Liver (tissue), 9 donors: ENCODE results near the gene CELA2A. TPM values are rescaled to one million over a fixed set of nuclear protein-coding genes. Genes with fewer than 3 reads are reported as not detected.

ENCODE experiments used
- DNase-seq: peaks from one replicate; pipeline ENCODE4 v3.0.0-alpha.2; 2017; ENCODE audit warnings: low spot score
- H3K27ac ChIP-seq, 2 donors: one replicate each; pipeline ENCODE4 v1.7.0; 2013; ENCODE audit warnings: inconsistent platforms in 2 of 2, low read length in 2 of 2, control low read depth in 1 of 2, low read depth in 1 of 2, mild to moderate bottlenecking in 1 of 2
- H3K27me3 ChIP-seq, 4 donors: one replicate each; pipeline versions ENCODE4 v1.6.1 to v1.7.0; 2013; ENCODE audit warnings: low read length in 3 of 4, inconsistent platforms in 1 of 4, mild to moderate bottlenecking in 1 of 4, moderate library complexity in 1 of 4; ENCODE audit not compliant: control insufficient read depth in 4 of 4, insufficient read depth in 4 of 4
- H3K36me3 ChIP-seq, 4 donors: one replicate each; pipeline versions ENCODE4 v1.6.1 to v1.7.0; 2013; ENCODE audit warnings: low read length in 3 of 4, mild to moderate bottlenecking in 3 of 4, low read depth in 1 of 4, moderate library complexity in 1 of 4; ENCODE audit not compliant: control insufficient read depth in 4 of 4, insufficient read depth in 3 of 4
- H3K4me1 ChIP-seq, 4 donors: one replicate each; pipeline versions ENCODE4 v1.6.1 to v1.7.0; 2013; ENCODE audit warnings: low read length in 3 of 4, mild to moderate bottlenecking in 3 of 4, moderate library complexity in 1 of 4; ENCODE audit not compliant: control insufficient read depth in 4 of 4, insufficient read depth in 4 of 4
- H3K4me3 ChIP-seq, 3 donors: one replicate each; pipeline versions ENCODE4 v1.6.1 to v1.7.0; 2013; ENCODE audit warnings: low read length in 3 of 3, control low read depth in 1 of 3, low read depth in 1 of 3, mild to moderate bottlenecking in 1 of 3
- H3K9ac ChIP-seq, 2 donors: one replicate each; pipeline ENCODE4 v1.7.0; 2013; ENCODE audit warnings: low read length in 2 of 2, mild to moderate bottlenecking in 2 of 2, moderate library complexity in 2 of 2, control low read depth in 1 of 2, low read depth in 1 of 2
- H3K9me3 ChIP-seq, 4 donors: one replicate each; pipeline versions ENCODE4 v1.6.1 to v1.7.0; 2013; ENCODE audit warnings: low read length in 3 of 4; ENCODE audit not compliant: control insufficient read depth in 4 of 4
- EGR1 ChIP-seq, 2 donors: IDR thresholded peaks; 2 replicates each; pipeline ENCODE4 v1.6.1; 2016 to 2018; ENCODE audit warnings: antibody characterized with exemption in 2 of 2, low read depth in 2 of 2
- FOXA1 ChIP-seq: IDR thresholded peaks from 2 replicates; pipeline ENCODE4 v1.6.1; 2016; ENCODE audit warnings: antibody characterized with exemption
- FOXA2 ChIP-seq: IDR thresholded peaks from 2 replicates; pipeline ENCODE4 v1.6.1; 2016; ENCODE audit warnings: antibody characterized with exemption
- HNF4A ChIP-seq, 2 donors: conservative IDR thresholded peaks; 2 replicates each; pipeline ENCODE4 v1.6.1; 2016; ENCODE audit warnings: antibody characterized with exemption in 2 of 2, mild to moderate bottlenecking in 2 of 2
- HNF4G ChIP-seq: IDR thresholded peaks from 2 replicates; pipeline ENCODE4 v1.6.1; 2016; ENCODE audit warnings: antibody characterized with exemption
- JUND ChIP-seq, 2 donors: IDR thresholded peaks; 2 replicates each; pipeline ENCODE4 v1.6.1; 2016; ENCODE audit warnings: antibody characterized with exemption in 2 of 2
- NR2F2 ChIP-seq: IDR thresholded peaks from 2 replicates; pipeline ENCODE4 v1.6.1; 2016; ENCODE audit warnings: antibody characterized with exemption
- RAD21 ChIP-seq, 2 donors: IDR thresholded peaks; 2 replicates each; pipeline ENCODE4 v1.6.1; 2016; ENCODE audit warnings: antibody characterized with exemption in 2 of 2, mild to moderate bottlenecking in 2 of 2
- RXRA ChIP-seq, 2 donors: IDR thresholded peaks; 2 replicates each; pipeline ENCODE4 v1.6.1; 2017 to 2018; ENCODE audit warnings: antibody characterized with exemption in 2 of 2, mild to moderate bottlenecking in 1 of 2
- TAF1 ChIP-seq: conservative IDR thresholded peaks from 2 replicates; pipeline ENCODE4 v1.6.1; 2016; ENCODE audit warnings: antibody characterized with exemption, mild to moderate bottlenecking
- YY1 ChIP-seq: IDR thresholded peaks from 2 replicates; pipeline ENCODE4 v1.6.1; 2016; ENCODE audit warnings: antibody characterized with exemption, mild to moderate bottlenecking
- WGBS: extraction: QIAGEN DNeasy Blood & Tissue Kit; methylation state at CpG from one replicate; pipeline ENCODE4 v1.1.7; 2013; 5-methylcytosine and 5-hydroxymethylcytosine counted together
- polyA plus RNA-seq, 2 donors: library from polyadenylated mRNA; stranded (reverse) in 1 of 2; unstranded in 1 of 2; fragments of 200-250 nt in 1 of 2; fragments of >200 nt in 1 of 2; fragmentation: Nextera tagmentation in 1 of 2; extraction: Ambion mirVana in 1 of 2; gene quantifications; one replicate each; pipeline versions ENCODE4 v1.2.1 to v1.2.3, GENCODE V29; 2013 to 2015
- total RNA-seq, 2 donors: library from RNA; depleted of rRNA; stranded (reverse); fragments of >200 nt; gene quantifications; one replicate each; pipeline ENCODE4 v1.2.3, GENCODE V29; 2014
- TF ChIP-seq, protein P1 (sequence below): fragments of 150-350 bp; IDR thresholded peaks from 2 replicates; pipeline ENCODE4 v1.5.1; 2017; ENCODE audit warnings: improper control_type of control experiment, low read depth, low read length; ENCODE audit not compliant: missing input control
- TF ChIP-seq, protein P2 (sequence below): IDR thresholded peaks from 2 replicates; pipeline ENCODE4 v1.6.1; 2016; ENCODE audit warnings: antibody characterized with exemption
- TF ChIP-seq, protein P3 (sequence below): IDR thresholded peaks from 2 replicates; pipeline ENCODE4 v1.6.1; 2016; ENCODE audit warnings: antibody characterized with exemption
- TF ChIP-seq, protein P4 (sequence below): IDR thresholded peaks from 2 replicates; pipeline ENCODE4 v1.6.1; 2016; ENCODE audit warnings: antibody characterized with exemption
- donor health status: healthy.
- donor health status: healthy.
- donor health status: healthy.
- donor health status: healthy.
- donor health status: healthy.

Gene CELA2A
- total and polyA plus RNA-seq, 4 donors: not detected

DNA sequence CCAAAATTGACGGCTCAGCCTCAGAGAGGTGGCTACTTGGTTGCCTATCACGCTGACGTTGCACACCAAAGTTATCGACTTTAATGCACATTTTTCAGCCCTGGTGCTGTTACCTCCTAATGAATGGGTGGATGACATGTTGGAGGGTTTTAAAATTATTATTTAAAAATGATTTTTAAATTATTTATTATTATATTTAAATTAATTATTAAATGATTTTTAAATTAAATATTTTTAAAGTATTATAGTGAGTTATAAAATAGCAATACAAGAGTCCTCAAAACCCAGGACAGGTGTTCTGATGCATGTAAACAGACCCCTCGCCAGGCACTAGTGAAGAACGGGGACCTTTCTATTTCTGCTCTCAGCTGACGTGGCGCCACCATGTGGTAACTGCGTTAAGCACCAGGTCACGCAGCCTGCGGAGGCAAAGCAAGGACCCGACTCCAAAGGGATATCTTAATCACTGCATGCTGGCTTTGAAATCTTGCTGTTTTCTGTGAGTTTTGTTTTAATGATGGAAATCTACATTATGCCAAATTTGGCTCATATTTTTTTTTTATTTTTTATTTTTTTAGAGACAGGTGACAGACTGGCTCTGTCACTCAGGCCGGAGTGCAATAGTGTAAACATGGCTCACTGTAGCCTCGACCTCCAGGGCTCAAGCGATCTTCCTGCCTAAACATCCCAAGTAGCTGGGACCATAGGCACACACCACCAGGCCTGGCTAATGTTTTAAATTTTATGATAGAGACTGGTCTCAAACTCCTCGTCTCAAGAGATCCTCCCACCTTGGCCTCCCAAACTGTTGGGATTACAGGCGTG, 44.9 kb downstream of the CELA2A start:
- peak; percentile 64 for DNase-seq
- H3K27me3 ChIP-seq: no peaks in the 10 kb centered on the region
- H3K9ac ChIP-seq: no peak overlapping the region
- TF ChIP-seq, protein P1, sequence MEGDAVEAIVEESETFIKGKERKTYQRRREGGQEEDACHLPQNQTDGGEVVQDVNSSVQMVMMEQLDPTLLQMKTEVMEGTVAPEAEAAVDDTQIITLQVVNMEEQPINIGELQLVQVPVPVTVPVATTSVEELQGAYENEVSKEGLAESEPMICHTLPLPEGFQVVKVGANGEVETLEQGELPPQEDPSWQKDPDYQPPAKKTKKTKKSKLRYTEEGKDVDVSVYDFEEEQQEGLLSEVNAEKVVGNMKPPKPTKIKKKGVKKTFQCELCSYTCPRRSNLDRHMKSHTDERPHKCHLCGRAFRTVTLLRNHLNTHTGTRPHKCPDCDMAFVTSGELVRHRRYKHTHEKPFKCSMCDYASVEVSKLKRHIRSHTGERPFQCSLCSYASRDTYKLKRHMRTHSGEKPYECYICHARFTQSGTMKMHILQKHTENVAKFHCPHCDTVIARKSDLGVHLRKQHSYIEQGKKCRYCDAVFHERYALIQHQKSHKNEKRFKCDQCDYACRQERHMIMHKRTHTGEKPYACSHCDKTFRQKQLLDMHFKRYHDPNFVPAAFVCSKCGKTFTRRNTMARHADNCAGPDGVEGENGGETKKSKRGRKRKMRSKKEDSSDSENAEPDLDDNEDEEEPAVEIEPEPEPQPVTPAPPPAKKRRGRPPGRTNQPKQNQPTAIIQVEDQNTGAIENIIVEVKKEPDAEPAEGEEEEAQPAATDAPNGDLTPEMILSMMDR: peak; percentile 31
- TF ChIP-seq EGR1 (IDR thresholded peaks at IDR 0.05; ENCODE audit: low read depth in 2 of 2) (no peak), HNF4A (conservative IDR thresholded peaks at IDR 0.05) (no peak), RAD21 (IDR thresholded peaks at IDR 0.05) (peak; percentile 16 to 64), HNF4G (no peak)
- 77% methylated on average over 17 of the region's 17 CpGs for WGBS
- no peaks in the 10 kb centered on the region for H3K9me3 ChIP-seq
- no peak overlapping the region for H3K27ac ChIP-seq
- peaks cover 6 to 31% (median 11%) of the 10 kb centered on the region in 4 donors for H3K36me3 ChIP-seq
- H3K4me3 ChIP-seq: no peak overlapping the region
- H3K4me1 ChIP-seq: no peaks in the 10 kb centered on the region

DNA sequence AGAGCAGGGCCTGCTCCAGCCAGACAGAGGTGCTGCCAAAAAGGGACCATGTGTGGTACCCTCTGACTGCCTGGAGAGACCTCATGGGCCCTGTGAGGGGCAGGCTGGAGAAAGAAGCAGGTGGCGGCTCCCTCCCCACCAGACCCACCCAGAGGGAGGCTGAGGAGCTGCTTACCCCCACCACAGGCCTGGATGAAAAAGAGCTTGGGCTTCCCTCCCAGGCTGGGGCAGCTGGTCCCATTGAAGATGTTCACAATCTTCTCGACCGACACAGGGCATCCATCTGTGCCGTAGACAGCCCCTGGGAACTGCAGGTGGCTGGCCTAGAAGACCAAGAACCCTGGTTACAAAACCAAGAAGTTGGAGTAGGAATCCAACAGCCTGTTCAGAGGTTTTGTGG, 47.9 kb downstream of the CELA2A start:
- 97% methylated on average over 4 of the region's 4 CpGs for WGBS
- H3K4me1 ChIP-seq: no peaks in the 10 kb centered on the region
- no peak overlapping the region for H3K4me3 ChIP-seq
- H3K9ac ChIP-seq: no peak overlapping the region
- no peak overlapping the region for H3K27ac ChIP-seq
- peaks cover 3 to 38% (median 12%) of the 10 kb centered on the region in 4 donors for H3K36me3 ChIP-seq
- DNase-seq: no peak
- TF ChIP-seq RAD21 (IDR thresholded peaks at IDR 0.05): no peak
- no peaks in the 10 kb centered on the region for H3K9me3 ChIP-seq
- H3K27me3 ChIP-seq: no peaks in the 10 kb centered on the region

DNA sequence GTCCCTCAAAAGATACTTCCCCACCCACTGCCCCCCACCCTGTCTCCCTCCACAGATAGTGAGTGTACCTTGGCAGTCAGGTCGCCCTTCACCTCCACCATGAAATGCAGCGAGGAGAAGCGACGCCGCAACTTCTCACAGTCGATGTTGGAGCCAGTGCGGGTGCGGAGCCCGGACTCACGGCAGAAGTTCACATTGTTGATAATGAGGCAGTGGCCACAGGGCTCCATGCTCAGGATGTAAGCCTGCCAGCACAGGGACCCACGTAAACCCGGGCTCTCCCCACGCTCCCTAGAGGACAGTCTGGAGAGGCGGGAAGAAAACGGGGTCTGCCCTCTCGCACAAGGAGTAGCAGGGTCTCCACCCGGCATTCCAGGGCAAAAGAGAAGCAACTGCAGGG, 50.3 kb downstream of the CELA2A start:
- 97% methylated on average over 17 of the region's 17 CpGs for WGBS
- H3K4me3 ChIP-seq: no peak overlapping the region
- no peak overlapping the region for H3K27ac ChIP-seq
- TF ChIP-seq NR2F2: no peak
- TF ChIP-seq, protein P2, sequence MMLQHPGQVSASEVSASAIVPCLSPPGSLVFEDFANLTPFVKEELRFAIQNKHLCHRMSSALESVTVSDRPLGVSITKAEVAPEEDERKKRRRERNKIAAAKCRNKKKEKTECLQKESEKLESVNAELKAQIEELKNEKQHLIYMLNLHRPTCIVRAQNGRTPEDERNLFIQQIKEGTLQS: no peak
- no peak for TF ChIP-seq TAF1
- no peak for TF ChIP-seq FOXA2
- no peak for TF ChIP-seq JUND (IDR thresholded peaks at IDR 0.05)
- TF ChIP-seq FOXA1: no peak
- no peak for TF ChIP-seq RXRA (IDR thresholded peaks at IDR 0.05)
- no peak for TF ChIP-seq HNF4G
- TF ChIP-seq EGR1 (IDR thresholded peaks at IDR 0.05; ENCODE audit: low read depth in 2 of 2): no peak
- TF ChIP-seq YY1: no peak
- TF ChIP-seq, protein P3, sequence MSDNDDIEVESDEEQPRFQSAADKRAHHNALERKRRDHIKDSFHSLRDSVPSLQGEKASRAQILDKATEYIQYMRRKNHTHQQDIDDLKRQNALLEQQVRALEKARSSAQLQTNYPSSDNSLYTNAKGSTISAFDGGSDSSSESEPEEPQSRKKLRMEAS: no peak
- TF ChIP-seq, protein P4, sequence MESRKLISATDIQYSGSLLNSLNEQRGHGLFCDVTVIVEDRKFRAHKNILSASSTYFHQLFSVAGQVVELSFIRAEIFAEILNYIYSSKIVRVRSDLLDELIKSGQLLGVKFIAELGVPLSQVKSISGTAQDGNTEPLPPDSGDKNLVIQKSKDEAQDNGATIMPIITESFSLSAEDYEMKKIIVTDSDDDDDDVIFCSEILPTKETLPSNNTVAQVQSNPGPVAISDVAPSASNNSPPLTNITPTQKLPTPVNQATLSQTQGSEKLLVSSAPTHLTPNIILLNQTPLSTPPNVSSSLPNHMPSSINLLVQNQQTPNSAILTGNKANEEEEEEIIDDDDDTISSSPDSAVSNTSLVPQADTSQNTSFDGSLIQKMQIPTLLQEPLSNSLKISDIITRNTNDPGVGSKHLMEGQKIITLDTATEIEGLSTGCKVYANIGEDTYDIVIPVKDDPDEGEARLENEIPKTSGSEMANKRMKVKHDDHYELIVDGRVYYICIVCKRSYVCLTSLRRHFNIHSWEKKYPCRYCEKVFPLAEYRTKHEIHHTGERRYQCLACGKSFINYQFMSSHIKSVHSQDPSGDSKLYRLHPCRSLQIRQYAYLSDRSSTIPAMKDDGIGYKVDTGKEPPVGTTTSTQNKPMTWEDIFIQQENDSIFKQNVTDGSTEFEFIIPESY: no peak
- H3K4me1 ChIP-seq: no peaks in the 10 kb centered on the region
- H3K9me3 ChIP-seq: no peaks in the 10 kb centered on the region
- peaks cover 3 to 32% (median 10%) of the 10 kb centered on the region in 4 donors for H3K36me3 ChIP-seq
- no peak overlapping the region for H3K9ac ChIP-seq
- H3K27me3 ChIP-seq: no peaks in the 10 kb centered on the region
- no peak for DNase-seq
